HG03469 (cell line): Measurements from ENCODE around the gene BTBD10.
A peak's percentile ranks its signal among the peaks of the same experiment; 100 is the strongest.

Experiments
- ATAC-seq: cut with Tn5 transposase; IDR thresholded peaks from one replicate; pipeline ENCODE4 v1.9.1; 2021; ENCODE audit warnings: mild to moderate bottlenecking, moderate library complexity, moderate number of reproducible peaks; ENCODE audit not compliant: unreplicated experiment

Gene BTBD10

DNA sequence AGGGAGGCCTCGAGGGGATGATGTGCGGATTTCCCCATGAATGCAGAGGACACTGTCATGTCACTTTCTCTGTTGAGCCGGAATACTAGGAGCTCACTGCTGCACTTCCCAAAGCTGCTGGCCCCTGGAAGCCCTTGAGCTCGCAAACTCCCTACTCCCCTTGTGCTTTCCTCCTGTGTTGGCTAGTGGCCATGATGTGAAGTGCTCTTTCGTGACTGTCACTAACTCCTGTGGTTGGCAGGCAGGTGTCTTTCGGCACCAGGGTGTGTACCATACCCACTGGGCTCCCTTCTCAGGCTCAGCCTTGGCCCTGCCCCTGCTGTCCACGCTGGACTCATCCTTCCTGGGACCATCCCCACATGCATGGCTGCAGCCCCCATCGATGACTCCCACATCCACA lies 86.2 kb downstream of the BTBD10 start:
- no peak for ATAC-seq

GRCh38 chr11:13376402-13376801 lies 86.6 kb downstream of the BTBD10 start:
- no peak for ATAC-seq

- no peak for ATAC-seq
Measured at GRCh38 chr11:13375798-13376197, 87.2 kb downstream of the BTBD10 start.

DNA sequence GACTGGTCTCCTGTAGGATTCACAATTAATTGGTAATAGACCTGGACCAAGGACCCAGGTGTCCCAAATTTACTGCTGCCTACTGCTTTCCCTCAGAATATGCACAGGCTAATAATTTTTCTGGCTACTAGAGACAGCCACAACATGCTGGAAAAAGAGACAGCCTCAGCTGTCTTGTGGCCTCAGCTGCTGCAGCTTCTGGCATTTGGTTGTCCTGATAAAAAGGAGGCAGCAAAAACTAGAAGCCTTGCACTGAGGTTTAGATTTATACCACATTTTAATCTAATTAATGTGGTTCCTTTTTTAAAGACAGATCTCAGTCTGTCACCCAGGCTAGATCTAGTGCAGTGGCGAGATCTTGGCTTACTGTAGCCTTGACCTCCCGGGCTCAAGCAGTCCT lies 89.8 kb downstream of the BTBD10 start:
- ATAC-seq = no peak

- no peak for ATAC-seq
Measured at GRCh38 chr11:13368041-13368446, 95.0 kb downstream of the BTBD10 start.

DNA sequence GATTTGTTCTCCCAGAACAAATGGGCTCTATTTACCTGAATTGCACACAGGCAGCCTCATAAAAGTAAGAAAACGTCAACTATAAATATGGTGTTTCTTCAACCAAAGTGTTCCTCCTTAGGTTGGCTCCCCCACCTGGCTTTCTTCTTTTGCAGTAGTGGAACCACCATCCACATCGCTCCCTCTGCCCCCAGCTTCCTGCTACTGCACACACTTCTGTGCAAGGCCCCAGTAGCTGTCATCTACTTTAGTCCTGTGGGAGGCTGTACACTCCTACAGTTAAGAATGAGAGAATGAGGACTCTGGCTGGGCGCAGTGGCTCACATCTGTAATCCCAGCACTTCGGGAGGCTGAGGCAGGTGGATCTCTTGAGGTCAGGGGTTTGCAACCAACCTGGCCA lies 95.9 kb downstream of the BTBD10 start:
- peak; percentile 49 for ATAC-seq

DNA sequence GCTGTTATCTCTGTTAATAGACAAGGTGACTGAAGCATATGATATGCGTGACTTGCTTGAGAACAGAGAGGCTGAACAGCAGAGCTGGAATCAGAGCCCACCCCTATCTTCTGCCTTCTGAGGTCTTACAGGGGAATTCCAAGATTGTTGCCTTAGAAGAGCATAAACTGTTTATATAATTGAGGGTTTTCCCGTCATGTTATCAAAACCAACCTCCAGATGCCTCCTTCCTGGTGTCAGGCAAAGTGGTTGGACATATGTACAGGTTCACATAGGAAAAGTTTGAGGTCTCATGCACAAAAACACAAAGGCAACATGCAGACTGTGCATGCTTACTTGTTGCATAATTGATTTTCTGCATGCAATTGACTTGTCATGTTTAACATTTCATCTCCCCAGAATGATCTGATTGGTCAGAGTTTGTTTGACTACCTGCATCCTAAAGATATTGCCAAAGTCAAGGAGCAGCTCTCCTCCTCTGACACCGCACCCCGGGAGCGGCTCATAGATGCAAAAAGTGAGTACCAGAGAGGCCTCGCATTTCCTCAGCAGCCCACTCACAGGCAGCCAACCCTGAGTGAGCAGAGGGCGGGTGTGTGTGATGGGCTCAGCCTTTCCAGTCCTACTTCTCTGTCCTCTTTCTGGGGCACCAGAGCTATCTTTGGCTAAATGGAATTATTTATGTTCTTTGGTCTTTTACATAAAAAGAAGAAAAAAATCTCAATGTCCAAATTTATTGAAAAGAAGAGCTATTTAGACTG lies 96.6 kb downstream of the BTBD10 start:
- no peak for ATAC-seq

DNA sequence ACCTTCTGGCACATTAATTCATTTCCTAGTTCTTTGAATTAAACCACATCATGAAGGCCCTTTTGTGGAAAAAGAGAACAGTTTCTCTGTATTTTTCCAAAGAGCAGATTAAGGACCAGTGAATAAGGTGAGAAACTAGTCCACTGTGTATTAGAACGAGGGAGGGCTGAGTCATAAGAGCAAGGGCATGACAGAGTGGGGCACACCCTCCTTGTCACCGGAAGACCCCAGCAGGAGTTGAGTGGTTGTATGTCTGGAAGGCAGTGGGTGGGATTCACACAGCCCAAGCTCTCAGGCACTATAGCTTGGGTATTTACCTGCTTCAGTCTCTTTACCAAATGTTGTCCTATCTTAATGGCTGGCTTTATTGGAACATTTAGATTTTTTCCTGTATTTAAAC lies 98.6 kb downstream of the BTBD10 start:
- ATAC-seq = no peak

DNA sequence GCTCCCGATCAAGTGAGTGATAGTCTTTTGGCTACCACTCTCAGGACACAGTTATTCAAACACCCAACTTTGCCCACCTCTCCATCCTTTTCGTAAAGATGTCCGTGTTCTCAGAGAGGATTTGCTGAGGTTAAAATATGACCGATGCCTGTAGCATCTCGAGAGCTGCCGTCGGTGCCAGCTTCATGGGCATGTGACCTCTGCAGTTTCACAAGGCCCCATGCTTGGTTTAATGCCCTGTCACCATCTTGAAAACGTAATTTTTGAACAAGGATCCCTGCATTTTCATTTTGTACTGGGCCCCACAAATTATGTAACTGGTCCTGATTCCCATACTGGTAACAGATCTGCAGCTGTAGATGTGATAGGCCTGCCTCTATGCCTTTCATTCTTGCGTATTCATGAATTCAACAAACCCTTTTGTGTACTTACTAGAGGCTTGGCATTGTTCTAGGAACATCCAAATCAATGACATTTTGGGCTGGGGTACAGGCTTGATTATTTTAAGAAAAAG lies 100.4 kb downstream of the BTBD10 start:
- no peak for ATAC-seq

DNA sequence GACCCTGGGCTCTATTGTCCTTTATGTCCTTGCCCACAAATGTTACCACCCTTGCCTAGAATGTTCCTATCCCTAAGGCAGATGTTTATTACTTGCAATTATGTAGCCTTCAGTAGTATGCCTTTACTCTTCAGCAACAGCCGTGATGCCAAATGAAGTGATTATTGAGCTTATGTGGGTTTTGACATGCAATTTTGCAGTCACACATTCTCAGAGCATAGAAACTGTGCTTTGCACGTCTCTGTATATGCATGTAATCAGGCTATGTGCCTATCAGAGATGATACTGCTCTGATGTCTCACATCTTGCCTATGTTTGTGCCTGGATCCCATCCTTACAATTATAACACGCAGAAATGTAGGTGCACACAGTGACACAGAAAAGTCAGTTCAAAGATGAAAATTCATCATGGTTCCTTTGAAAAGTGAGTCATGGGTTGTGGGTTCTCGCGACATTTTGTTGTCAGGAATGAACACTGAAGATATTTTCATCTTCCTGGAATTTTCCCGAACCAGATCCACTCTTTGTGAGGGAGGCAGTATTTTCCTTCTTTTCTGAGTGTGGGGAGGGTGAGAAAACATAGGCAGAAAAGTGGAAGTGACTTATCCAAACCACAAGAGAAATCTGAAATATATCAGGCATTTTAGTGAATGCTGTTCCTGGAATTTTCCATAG lies 104.3 kb downstream of the BTBD10 start:
- no peak for ATAC-seq

DNA sequence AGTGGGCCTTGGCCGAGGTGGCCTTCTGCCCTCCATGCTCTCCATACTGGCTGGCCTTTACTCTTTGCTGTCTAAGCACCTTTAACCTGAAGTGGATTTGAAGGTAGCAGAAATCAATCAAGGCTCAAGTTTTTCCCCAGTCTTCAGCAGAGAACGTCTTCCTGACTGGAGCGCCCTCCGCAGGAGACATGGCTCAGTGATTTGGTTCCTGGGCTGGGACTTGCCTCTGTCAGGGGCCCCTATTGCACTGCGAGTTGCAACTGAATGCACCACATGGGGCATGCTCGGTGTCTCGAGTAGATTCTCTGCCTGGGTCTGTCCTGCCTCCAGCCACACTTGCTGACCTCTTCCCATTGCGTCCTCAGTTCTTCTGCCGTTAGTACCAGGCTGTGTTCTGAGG lies 105.8 kb downstream of the BTBD10 start:
- ATAC-seq = no peak

- no peak for ATAC-seq
Measured at GRCh38 chr11:13355191-13355590, 107.8 kb downstream of the BTBD10 start.

DNA sequence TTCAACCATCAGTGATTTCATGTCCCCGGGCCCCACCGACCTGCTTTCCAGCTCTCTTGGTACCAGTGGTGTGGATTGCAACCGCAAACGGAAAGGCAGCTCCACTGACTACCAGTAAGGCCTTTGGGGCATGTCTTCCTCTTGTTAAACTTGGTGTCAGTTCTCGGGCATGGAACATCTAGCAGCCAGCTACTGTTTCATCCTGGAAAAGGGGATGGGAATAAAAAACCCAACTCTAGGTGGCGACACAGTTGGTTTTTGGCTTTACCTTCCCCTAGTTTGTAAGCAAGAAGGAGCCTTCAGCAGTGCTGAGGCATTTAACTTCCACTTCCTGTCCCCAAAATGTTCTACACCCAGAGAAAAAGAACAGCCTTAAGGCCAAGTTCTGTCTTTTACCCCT lies 108.7 kb downstream of the BTBD10 start:
- no peak for ATAC-seq

DNA sequence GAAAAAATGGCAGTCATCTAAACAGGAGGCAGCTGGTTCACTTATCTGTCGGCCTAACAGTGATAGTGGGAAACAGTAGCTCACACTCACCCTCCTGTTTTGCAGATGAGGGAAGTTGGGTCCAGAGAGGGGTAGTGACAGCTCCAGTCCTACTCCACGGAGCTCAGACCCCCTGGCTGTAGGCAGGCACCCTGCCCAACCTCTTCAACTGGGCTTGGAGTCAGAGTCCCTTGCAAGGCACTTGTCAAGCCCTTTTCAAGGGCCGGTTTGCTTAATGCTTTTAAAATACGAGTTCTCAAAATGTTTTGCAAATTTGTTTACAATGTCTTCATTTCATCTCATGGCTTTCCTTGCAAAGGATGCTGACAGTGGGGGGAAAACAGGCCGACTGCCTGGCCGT lies 110.3 kb downstream of the BTBD10 start:
- ATAC-seq = no peak

- no peak for ATAC-seq
Measured at GRCh38 chr11:13349581-13349980, 113.4 kb downstream of the BTBD10 start.

DNA sequence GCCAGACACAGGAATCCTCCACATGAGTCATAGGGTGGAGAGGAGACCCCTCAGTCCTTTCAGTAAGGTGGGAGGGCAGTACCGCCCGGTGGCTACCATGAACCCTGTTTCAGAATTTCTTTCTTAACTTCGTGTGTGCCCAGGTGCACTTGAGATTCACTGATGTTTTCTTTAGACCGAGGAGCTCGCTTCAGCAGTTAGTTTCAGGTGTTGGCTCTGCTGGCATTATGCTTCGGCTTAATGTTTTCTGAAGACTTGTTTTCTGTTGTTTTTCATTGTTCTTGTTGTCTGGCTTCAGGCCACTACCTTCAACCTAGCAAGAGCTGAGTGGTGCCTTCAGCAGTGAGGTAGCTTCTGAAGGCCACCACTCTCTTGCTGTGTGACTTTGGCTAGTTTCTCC lies 114.0 kb downstream of the BTBD10 start:
- ATAC-seq = no peak

- peak; percentile 18 for ATAC-seq
Measured at GRCh38 chr11:13348305-13348704, 114.7 kb downstream of the BTBD10 start.

GRCh38 chr11:13347901-13348300 lies 115.1 kb downstream of the BTBD10 start:
- no peak for ATAC-seq

DNA sequence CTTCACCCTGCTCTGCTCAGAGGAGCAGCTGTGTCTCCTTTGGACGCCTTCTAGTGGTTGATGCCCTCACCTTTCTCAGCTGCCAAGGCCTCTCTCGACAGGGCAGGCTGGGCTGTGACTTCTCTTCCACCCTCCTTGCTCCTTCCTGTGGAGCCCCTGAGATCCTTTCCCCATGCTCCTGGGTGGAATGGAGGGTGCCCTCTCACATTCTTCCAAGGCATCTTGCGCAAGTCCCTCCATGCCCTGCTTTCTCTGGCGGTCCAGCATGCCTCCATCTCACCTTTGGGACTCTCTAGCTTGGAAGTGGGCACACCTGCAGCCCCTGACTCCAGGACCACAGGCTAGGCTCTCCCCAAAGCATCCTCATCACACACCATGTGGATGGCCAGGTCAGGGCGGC lies 116.6 kb downstream of the BTBD10 start:
- no peak for ATAC-seq

DNA sequence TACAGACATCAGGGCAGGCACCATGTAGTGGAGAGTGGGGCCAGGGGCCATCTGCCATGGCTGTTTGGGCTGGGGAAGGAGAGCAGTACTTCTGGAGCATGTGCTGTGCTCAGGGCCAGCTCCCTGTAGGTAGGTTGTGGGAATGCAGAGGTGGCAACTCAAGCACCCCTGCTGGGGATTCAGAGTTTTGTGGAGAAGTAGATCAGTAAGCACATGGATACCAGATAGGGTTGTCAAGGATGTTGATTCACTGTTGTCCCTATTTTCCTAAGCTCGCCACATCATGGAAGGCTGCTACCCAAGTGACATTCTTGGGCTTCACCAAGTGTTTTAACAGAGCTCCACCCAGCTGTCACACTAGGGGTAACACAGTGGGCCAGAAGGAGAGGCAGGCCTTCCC lies 118.2 kb downstream of the BTBD10 start:
- no peak for ATAC-seq

DNA sequence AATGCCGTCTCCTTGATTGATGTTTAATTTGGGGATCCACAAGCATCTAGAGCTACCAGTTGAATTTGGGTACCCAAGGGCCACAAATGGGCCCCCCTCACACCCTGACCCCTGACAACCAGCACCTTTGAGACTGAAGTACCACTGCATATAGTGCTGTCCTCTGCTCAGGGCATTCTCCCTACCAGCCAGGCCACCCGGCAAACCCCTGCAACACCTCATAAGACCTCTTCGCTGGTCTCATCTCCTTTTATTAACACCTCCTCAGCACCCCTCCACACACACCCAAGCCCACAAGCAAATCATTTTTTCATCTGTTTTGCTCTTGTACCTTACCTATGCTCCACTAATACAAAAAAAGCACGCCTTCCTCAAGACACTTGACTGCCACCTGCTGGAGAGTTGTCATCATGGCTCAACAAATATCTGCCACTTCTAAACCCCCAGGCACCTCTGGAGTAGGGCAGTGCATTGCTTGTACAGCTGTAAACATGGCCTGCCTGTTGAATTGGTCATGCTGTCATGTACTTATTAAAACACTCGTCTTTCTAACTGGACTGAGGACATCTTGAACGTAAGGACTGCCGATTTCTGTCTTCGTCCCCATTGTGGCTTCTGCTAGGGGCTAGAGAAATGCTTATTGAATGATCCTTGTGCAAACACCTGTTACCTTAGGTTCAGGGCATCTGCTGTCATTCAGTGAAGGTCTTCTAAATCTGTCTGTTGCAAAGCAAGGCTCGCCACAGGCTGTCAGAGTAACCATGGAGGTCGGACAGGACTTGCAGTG lies 118.9 kb downstream of the BTBD10 start:
- no peak for ATAC-seq

DNA sequence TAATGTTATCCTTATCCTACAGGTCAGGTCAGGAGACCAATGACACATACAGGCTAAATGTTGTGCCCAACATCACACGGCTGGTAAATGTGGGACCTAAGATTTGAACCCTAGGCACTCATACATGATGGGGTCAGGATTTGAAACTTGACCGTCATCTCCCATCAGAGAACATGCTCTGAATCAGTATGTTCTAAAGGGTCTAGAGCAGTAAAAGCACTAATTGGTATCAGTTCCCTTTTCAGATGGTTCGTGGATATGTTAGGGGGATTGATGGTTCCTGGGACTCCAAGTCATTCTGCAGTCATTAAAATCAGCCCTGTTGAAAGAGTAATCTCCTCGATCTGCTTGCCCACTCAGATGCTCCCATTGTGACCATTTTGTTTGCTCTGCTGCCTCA lies 120.0 kb downstream of the BTBD10 start:
- peak; percentile 47 for ATAC-seq
